ENCODE measurements around the gene RAF1. TPM values are rescaled to one million over a fixed set of nuclear protein-coding genes. Genes with fewer than 3 reads are reported as not detected.

RAF1 gene
- total and polyA plus RNA-seq, 2 donors (not counting 1 experiment from before 2014, with no cell fraction given) = 84.3 to 126 TPM

- no peak overlapping the region for H3K4me3 Mint-ChIP-seq
- H3K9ac ChIP-seq (ENCODE audit: low read length) = no peak overlapping the region
- peaks cover 10% of the 10 kb centered on the region for H3K4me1 Mint-ChIP-seq
- no peak overlapping the region for H2AFZ ChIP-seq (ENCODE audit: insufficient read depth, low read depth, low read length, poor library complexity, severe bottlenecking)
- no peaks in the 10 kb centered on the region for H4K20me1 ChIP-seq (ENCODE audit: control insufficient read depth, insufficient read depth, low read length, poor library complexity, severe bottlenecking)
- 89% methylated on average over 3 of the region's 7 CpGs for WGBS (ENCODE audit: insufficient coverage)
- H3K9me3 Mint-ChIP-seq (ENCODE audit: insufficient read depth) = no peaks in the 10 kb centered on the region
- H3K27me3 ChIP-seq (replicated peaks in 1 of 4; ENCODE audit: control extremely low read depth in 1 of 4, control insufficient read depth in 3 of 4, insufficient read depth in 4 of 4, low read length in 3 of 4) = peaks cover 0 to 17% (median 3%) of the 10 kb centered on the region in 4 experiments
- H3K9me3 ChIP-seq (ENCODE audit: control extremely low read depth in 1 of 3, control insufficient read depth in 2 of 3, insufficient read depth in 1 of 3, low read length in 2 of 3) = no peaks in the 10 kb centered on the region
- intact Hi-C loops (cut with micrococcal nuclease) = no loop called here
- peaks cover 27% of the 10 kb centered on the region for H3K27me3 Mint-ChIP-seq
- no peak overlapping the region for H3K27ac ChIP-seq (ENCODE audit: low read length in 2 of 2)
- peaks cover 7% of the 10 kb centered on the region in 2 donors for H3K4me1 ChIP-seq (ENCODE audit: control insufficient read depth in 2 of 2, insufficient read depth in 2 of 2, low read length in 2 of 2)
- DNase-seq (no peak), ATAC-seq (ENCODE audit: low read depth) (no peak)
- no peak overlapping the region for H3K4me3 ChIP-seq (ENCODE audit: control extremely low read depth in 1 of 5, extremely low read depth in 1 of 5, insufficient read depth in 1 of 5, low read depth in 2 of 5, low read length in 4 of 5)
- no peak overlapping the region for H3K27ac Mint-ChIP-seq
- ChIA-PET POLR2A (no interaction called here), CTCF (no interaction called here)
- H3K79me2 ChIP-seq (ENCODE audit: control insufficient read depth, insufficient read depth, low read length) = no peaks in the 10 kb centered on the region
- no peaks in the 10 kb centered on the region for H3K36me3 ChIP-seq (replicated peaks in 1 of 2; ENCODE audit: control extremely low read depth in 1 of 2, control insufficient read depth in 1 of 2, extremely low read depth in 1 of 2, insufficient read depth in 2 of 2, low read length in 1 of 2)
- no peak overlapping the region for H3K4me2 ChIP-seq (replicated peaks; ENCODE audit: low read depth, low read length, poor library complexity, severe bottlenecking)
- no peak for TF ChIP-seq CTCF (IDR thresholded peaks at IDR 0.05)
- TF ChIP-seq EZH2 (IDR thresholded peaks at IDR 0.05; ENCODE audit: borderline replicate concordance, insufficient read depth, low read depth, low read length, poor library complexity, severe bottlenecking) = no peak
These were observed 113.8 kb downstream of the RAF1 start for GRCh38 chr3:12549971-12550760.

- DNase-seq = no peak
- no peaks in the 10 kb centered on the region for H3K9me3 Mint-ChIP-seq (ENCODE audit: insufficient read depth)
- CTCF ChIA-PET = interaction anchor here (0.8 kb wide), 1 partner anchor 66 kb away, joined by 3 read pairs; no protein-coding TSS in a partner anchor
- no peaks in the 10 kb centered on the region for H3K4me1 Mint-ChIP-seq
- H3K4me2 ChIP-seq (replicated peaks; ENCODE audit: low read depth, low read length, poor library complexity, severe bottlenecking) = no peak within 1 kb of the TSS
- no peak within 1 kb of the TSS for H3K9ac ChIP-seq (ENCODE audit: low read length)
- POLR2A ChIA-PET = no interaction called here
- H3K27me3 ChIP-seq (replicated peaks in 1 of 4; ENCODE audit: control extremely low read depth in 1 of 4, control insufficient read depth in 3 of 4, insufficient read depth in 4 of 4, low read length in 3 of 4) = no peaks in the 10 kb centered on the region
- no peak within 1 kb of the TSS for H3K4me3 Mint-ChIP-seq
- no peaks in the 10 kb centered on the region for H3K4me1 ChIP-seq (ENCODE audit: control insufficient read depth in 2 of 2, insufficient read depth in 2 of 2, low read length in 2 of 2)
- no peak within 1 kb of the TSS for H3K4me3 ChIP-seq (ENCODE audit: control extremely low read depth in 1 of 5, extremely low read depth in 1 of 5, insufficient read depth in 1 of 5, low read depth in 2 of 5, low read length in 4 of 5)
- no peak within 1 kb of the TSS for H2AFZ ChIP-seq (ENCODE audit: insufficient read depth, low read depth, low read length, poor library complexity, severe bottlenecking)
- ATAC-seq (ENCODE audit: low read depth) = no peak
- peaks cover 7% of the 10 kb centered on the region for H3K27me3 Mint-ChIP-seq
- H4K20me1 ChIP-seq (ENCODE audit: control insufficient read depth, insufficient read depth, low read length, poor library complexity, severe bottlenecking) = no peaks in the 10 kb centered on the region
- 100% methylated on average over 1 of the region's 4 CpGs for WGBS (ENCODE audit: insufficient coverage)
- no peak within 1 kb of the TSS for H3K27ac ChIP-seq (ENCODE audit: low read length in 2 of 2)
- no peaks in the 10 kb centered on the region for H3K9me3 ChIP-seq (ENCODE audit: control extremely low read depth in 1 of 3, control insufficient read depth in 2 of 3, insufficient read depth in 1 of 3, low read length in 2 of 3)
- no peaks in the 10 kb centered on the region for H3K79me2 ChIP-seq (ENCODE audit: control insufficient read depth, insufficient read depth, low read length)
- H3K27ac Mint-ChIP-seq = no peak within 1 kb of the TSS
- TF ChIP-seq EZH2 (IDR thresholded peaks at IDR 0.05; ENCODE audit: borderline replicate concordance, insufficient read depth, low read depth, low read length, poor library complexity, severe bottlenecking) = no peak
- TF ChIP-seq CTCF (IDR thresholded peaks at IDR 0.05) = no peak
- H3K36me3 ChIP-seq (replicated peaks in 1 of 2; ENCODE audit: control extremely low read depth in 1 of 2, control insufficient read depth in 1 of 2, extremely low read depth in 1 of 2, insufficient read depth in 2 of 2, low read length in 1 of 2) = no peaks in the 10 kb centered on the region
- intact Hi-C loops (cut with micrococcal nuclease) = no loop called here
These were observed 118.5 kb downstream of the RAF1 start, which contains the start of gene MKRN2OS for GRCh38 chr3:12545473-12545791. TSS of gene MKRN2OS (minus strand) at chr3:12545499. CDS start at chr3:12545464, 35 bp downstream.

All from B cell (primary cell).